Measurements from ENCODE around the gene GHR.

- TF ChIP-seq POLR2A (IDR thresholded peaks at IDR 0.05): no peak
- TF ChIP-seq CTCF (IDR thresholded peaks at IDR 0.05): no peak
These were observed 175.1 kb downstream of the GHR start for GRCh38 chr5:42598311-42598710.
